H1 (cell line): ENCODE data around the gene NLK. TPM values are rescaled to one million over a fixed set of nuclear protein-coding genes. Genes with fewer than 3 reads are reported as not detected.

Source experiments
- CTCF ChIA-PET: fragments of 300-600 bp; sonication (Branson Sonifier 250); formaldehyde crosslinking; loops from one replicate; lab custom pipeline; 2021; ENCODE audit not compliant: partially characterized antibody; lab: Charles Lee
- POLR2A ChIA-PET: fragments of 300-600 bp; sonication (Branson Sonifier 250); formaldehyde crosslinking; loops from one replicate; lab custom pipeline; 2021; ENCODE audit warnings: inconsistent platforms; ENCODE audit not compliant: partially characterized antibody; lab: Charles Lee
- DNase-seq, 2 experiments: peaks; one replicate each; pipeline versions ENCODE4 v3.0.0 to v3.0.0-alpha.2; 2010 to 2022; ENCODE audit warnings: low spot score in 2 of 2, low read depth in 1 of 2, mixed read lengths in 1 of 2
- FAIRE-seq: peaks from 2 replicates; lab custom pipeline; 2011; peaks lifted over from hg19 to GRCh38; lab: Jason Lieb, UNC
- H2AFZ ChIP-seq: 2 replicates; pipeline ENCODE4 v1.8.1; 2012; ENCODE audit warnings: low read length, inconsistent platforms
- H2AK5ac ChIP-seq: 2 replicates; pipeline ENCODE4 v1.6.1; 2013; ENCODE audit warnings: low read depth, low read length
- H2BK120ac ChIP-seq: replicated peaks from 2 replicates; pipeline ENCODE3; 2013; ENCODE audit warnings: low read depth, low read length, inconsistent platforms
- H2BK12ac ChIP-seq: 2 replicates; pipeline ENCODE4 v1.6.1; 2013; ENCODE audit warnings: low read depth, low read length
- H2BK15ac ChIP-seq: 2 replicates; pipeline ENCODE4 v1.6.1; 2013; ENCODE audit warnings: low read length
- H2BK20ac ChIP-seq: 2 replicates; pipeline ENCODE4 v1.6.1; 2013; ENCODE audit warnings: low read length
- H2BK5ac ChIP-seq: 2 replicates; pipeline ENCODE4 v1.6.1; 2013; ENCODE audit warnings: low read depth, low read length
- H3K14ac ChIP-seq: 2 replicates; pipeline ENCODE4 v1.6.1; 2013; ENCODE audit warnings: inconsistent platforms; ENCODE audit not compliant: insufficient read length
- H3K18ac ChIP-seq: 2 replicates; pipeline ENCODE4 v1.6.1; 2013; ENCODE audit warnings: low read length; ENCODE audit errors: extremely low read depth
- H3K23ac ChIP-seq: 2 replicates; pipeline ENCODE4 v1.6.1; 2013; ENCODE audit warnings: inconsistent platforms; ENCODE audit not compliant: insufficient read length
- H3K23me2 ChIP-seq: 2 replicates; pipeline ENCODE4 v1.6.1; 2013; ENCODE audit warnings: low read depth, low read length
- H3K27ac ChIP-seq: 2 replicates; pipeline ENCODE4 v1.6.1; 2011; ENCODE audit warnings: low read depth, low read length, inconsistent platforms
- H3K27me3 ChIP-seq, 4 experiments: replicated peaks in 1 of 4; 1 replicate in 1 of 4; 2 replicates in 3 of 4; pipeline versions ENCODE4 v1.6.1 to v1.8.1; 2011 to 2013; ENCODE audit warnings: low read length in 3 of 4, mild to moderate bottlenecking in 3 of 4, inconsistent platforms in 2 of 4, mixed read lengths in 2 of 4, moderate library complexity in 1 of 4; ENCODE audit not compliant: control insufficient read depth in 3 of 4, insufficient read depth in 3 of 4; ENCODE audit errors: extremely low read depth in 1 of 4
- H3K36me3 ChIP-seq, 4 experiments: 2 replicates each; pipeline versions ENCODE4 v1.6.1 to v1.8.1; 2011 to 2013; ENCODE audit warnings: mild to moderate bottlenecking in 4 of 4, low read length in 3 of 4, moderate library complexity in 2 of 4, control low read depth in 1 of 4, inconsistent platforms in 1 of 4; ENCODE audit not compliant: insufficient read depth in 4 of 4, control insufficient read depth in 2 of 4
- H3K4ac ChIP-seq: replicated peaks from 2 replicates; pipeline ENCODE3; 2013; ENCODE audit warnings: low read length, low read depth, mixed read lengths, inconsistent platforms; ENCODE audit not compliant: insufficient read length
- H3K4me1 ChIP-seq, 4 experiments: replicated peaks in 1 of 4; 1 replicate in 1 of 4; 2 replicates in 3 of 4; pipeline versions ENCODE4 v1.6.1 to v1.8.1; 2011 to 2013; ENCODE audit warnings: low read length in 3 of 4, inconsistent platforms in 2 of 4, mixed read lengths in 1 of 4; ENCODE audit not compliant: insufficient read depth in 4 of 4, control insufficient read depth in 3 of 4
- H3K4me2 ChIP-seq, 2 experiments: 2 replicates each; pipeline versions ENCODE4 v1.6.1 to v1.8.1; 2011 to 2013; ENCODE audit warnings: low read depth in 2 of 2, low read length in 2 of 2, control low read depth in 1 of 2, inconsistent platforms in 1 of 2, mild to moderate bottlenecking in 1 of 2; ENCODE audit not compliant: insufficient read depth in 1 of 2
- H3K4me3 ChIP-seq, 4 experiments: fragments of 200-600, 300-600 bp in 1 of 4; sonication (generic), shearing (Covaris generic), sonication (Bioruptor Twin) in 1 of 4; 2 replicates each; pipeline versions ENCODE4 v1.5.1 to v1.8.1; 2011 to 2016; ENCODE audit warnings: low read length in 4 of 4, low read depth in 3 of 4, control low read depth in 2 of 4, inconsistent platforms in 2 of 4, mild to moderate bottlenecking in 2 of 4, mixed read lengths in 1 of 4, moderate library complexity in 1 of 4; ENCODE audit not compliant: insufficient read depth in 2 of 4; ENCODE audit errors: extremely low read depth in 1 of 4
- H3K56ac ChIP-seq: replicated peaks from 2 replicates; pipeline ENCODE3; 2013; ENCODE audit warnings: low read depth, mild to moderate bottlenecking, mixed read lengths, low read length, inconsistent platforms; ENCODE audit not compliant: insufficient read length
- H3K79me1 ChIP-seq: 2 replicates; pipeline ENCODE4 v1.6.1; 2013; ENCODE audit warnings: low read depth, low read length, control low read depth
- H3K79me2 ChIP-seq, 2 experiments: 2 replicates each; pipeline versions ENCODE4 v1.6.1 to v1.8.1; 2012 to 2013; ENCODE audit warnings: low read length in 2 of 2, mild to moderate bottlenecking in 2 of 2, inconsistent platforms in 1 of 2; ENCODE audit not compliant: insufficient read depth in 2 of 2, control insufficient read depth in 1 of 2
- H3K9ac ChIP-seq, 4 experiments: replicated peaks in 1 of 4; 1 replicate in 1 of 4; 2 replicates in 3 of 4; pipeline versions ENCODE4 v1.6.1 to v1.8.1; 2011 to 2013; ENCODE audit warnings: low read depth in 3 of 4, low read length in 3 of 4, control low read depth in 2 of 4, mild to moderate bottlenecking in 2 of 4, moderate library complexity in 2 of 4, inconsistent platforms in 1 of 4; ENCODE audit errors: extremely low read depth in 1 of 4
- H3K9me3 ChIP-seq, 2 experiments: 2 replicates each; pipeline versions ENCODE4 v1.6.1 to v1.8.1; 2012 to 2013; ENCODE audit warnings: mild to moderate bottlenecking in 2 of 2, moderate library complexity in 2 of 2, control low read depth in 1 of 2, inconsistent platforms in 1 of 2, low read depth in 1 of 2, low read length in 1 of 2, mixed read lengths in 1 of 2; ENCODE audit not compliant: insufficient read depth in 2 of 2
- H4K20me1 ChIP-seq, 2 experiments: replicated peaks in 1 of 2; 2 replicates each; pipeline versions ENCODE3 to v1.8.1; 2011 to 2013; ENCODE audit warnings: inconsistent platforms in 2 of 2, low read length in 2 of 2, mild to moderate bottlenecking in 1 of 2; ENCODE audit not compliant: insufficient read depth in 2 of 2, control insufficient read depth in 1 of 2
- H4K5ac ChIP-seq: 2 replicates; pipeline ENCODE4 v1.6.1; 2013; ENCODE audit warnings: low read length, low read depth, mixed read lengths, inconsistent platforms; ENCODE audit not compliant: insufficient read length
- H4K8ac ChIP-seq: 2 replicates; pipeline ENCODE4 v1.8.0; 2013; ENCODE audit warnings: mild to moderate bottlenecking, moderate library complexity, low read length, inconsistent platforms; ENCODE audit not compliant: insufficient read depth; ENCODE audit errors: extremely low read depth
- H4K91ac ChIP-seq: replicated peaks from 2 replicates; pipeline ENCODE3; 2013; ENCODE audit warnings: low read length, mixed read lengths, inconsistent platforms; ENCODE audit not compliant: insufficient read length
- CBX8 ChIP-seq: fragments of 300-800, 300-1000 bp; sonication (generic); IDR thresholded peaks from 2 replicates; pipeline ENCODE4 v1.7.1; 2016; ENCODE audit warnings: low read depth, low read length, borderline replicate concordance
- HDAC2 ChIP-seq, 2 experiments: fragments of 300-600 bp in 1 of 2; sonication (generic) in 1 of 2; IDR thresholded peaks; 2 replicates each; pipeline ENCODE4 v1.6.1; 2011 to 2012; ENCODE audit warnings: low read depth in 2 of 2, low read length in 2 of 2, mild to moderate bottlenecking in 2 of 2, moderate library complexity in 2 of 2, borderline replicate concordance in 1 of 2, inconsistent platforms in 1 of 2
- JUND ChIP-seq: IDR thresholded peaks from 2 replicates; pipeline ENCODE4 v1.6.1; 2011; ENCODE audit warnings: mild to moderate bottlenecking, improper control_type of control experiment, low read length
- KDM4A ChIP-seq: IDR thresholded peaks from one replicate; pipeline ENCODE4 v1.7.1; 2012; ENCODE audit warnings: low read depth, mild to moderate bottlenecking, moderate library complexity, low read length, inconsistent platforms; ENCODE audit not compliant: severe bottlenecking
- RAD21 ChIP-seq, 2 experiments: IDR thresholded peaks in 1 of 2; conservative IDR thresholded peaks in 1 of 2; 2 replicates each; pipeline ENCODE4 v1.6.1; 2011; ENCODE audit warnings: low read depth in 2 of 2, low read length in 2 of 2, improper control_type of control experiment in 1 of 2, inconsistent platforms in 1 of 2, mild to moderate bottlenecking in 1 of 2, moderate library complexity in 1 of 2
- YY1 ChIP-seq: IDR thresholded peaks from 2 replicates; pipeline ENCODE4 v1.6.1; 2011; ENCODE audit warnings: low read depth, mild to moderate bottlenecking, low read length
- WGBS, 2 experiments: shearing (Covaris generic) in 1 of 2; methylation state at CpG; one replicate each; pipeline versions ENCODE4 v1.1.6 to v1.1.7; 2013 to 2015; ENCODE audit warnings: low lambda C conversion rate in 2 of 2, mixed read lengths in 2 of 2, inconsistent platforms in 1 of 2, low coverage in 1 of 2, missing lambda C conversion rate in 1 of 2; ENCODE audit not compliant: insufficient replicate concordance in 2 of 2, insufficient coverage in 1 of 2, insufficient read length in 1 of 2; ENCODE audit errors: extremely low coverage in 1 of 2, missing lambda C conversion rate in 1 of 2; 5-methylcytosine and 5-hydroxymethylcytosine counted together
- polyA plus RNA-seq, 7 experiments: library from polyadenylated mRNA; depleted of rRNA in 3 of 7; stranded (reverse) in 5 of 7; unstranded in 2 of 7; fragments of >200 nt in 5 of 7; fragments of 200-250 nt in 2 of 7; gene quantifications; 1 replicate in 5 of 7; 2 replicates in 1 of 7; 4 replicates in 1 of 7; pipeline versions ENCODE4 v1.2.1 to v1.2.3, GENCODE V29; 2011 to 2013; ENCODE audit warnings: missing spikeins in 2 of 7, mixed read lengths in 2 of 7
- total RNA-seq: library from RNA; stranded (reverse); fragmentation: NEBNext Ultra II Directional; extraction: Animal tissue kit (Norgen Biotek cat#: 25700); gene quantifications from 2 replicates; pipeline ENCODE4 v1.2.1, GENCODE V29; 2021

Gene NLK
- total and polyA plus RNA-seq, 2 of the 8 experiments (the other 6 are each of a cell fraction or from before 2014, with no cell fraction given), result 30.8 to 49.9 TPM

GRCh38 chr17:28141773-28142172, 99.3 kb downstream of the NLK start:
- Histone ChIP-seq H2AK5ac (no peak overlapping the region), H4K20me1 (no peaks in the 10 kb centered on the region), H3K23ac (no peak overlapping the region), H3K18ac (no peak overlapping the region), H3K56ac (no peak overlapping the region), H3K79me2 (no peaks in the 10 kb centered on the region), H4K91ac (no peak overlapping the region), H3K79me1 (no peaks in the 10 kb centered on the region), H3K36me3 (0 out of 8 replicates have a peak, but pooled peaks cover 0 to 4% (median 0%) of the 10 kb centered on the region in 4 experiments), H3K4me1 (no peaks in the 10 kb centered on the region), H3K9me3 (no peaks in the 10 kb centered on the region), H3K4ac (no peak overlapping the region), H2BK12ac (no peak overlapping the region), H3K23me2 (no peaks in the 10 kb centered on the region), H3K4me3 (no peak overlapping the region), H2AFZ (no peak overlapping the region), H2BK120ac (no peak overlapping the region), H3K27me3 (no peaks in the 10 kb centered on the region), H3K4me2 (no peak overlapping the region), H4K5ac (no peak overlapping the region), H2BK20ac (no peak overlapping the region), H3K14ac (no peak overlapping the region), H3K27ac (no peak overlapping the region), H3K9ac (no peak overlapping the region), H2BK5ac (no peak overlapping the region), H2BK15ac (no peak overlapping the region), H4K8ac (no peak overlapping the region)
- FAIRE-seq, result no peak
- TF ChIP-seq JUND, result no peak
- TF ChIP-seq HDAC2 (IDR thresholded peaks at IDR 0.05; ENCODE audit: borderline replicate concordance in 1 of 2, low read depth in 2 of 2, low read length in 2 of 2), result no peak
- no peak for TF ChIP-seq KDM4A
- TF ChIP-seq RAD21 (IDR thresholded peaks at IDR 0.05 in 1 of 2, conservative IDR thresholded peaks at IDR 0.05 in 1 of 2; ENCODE audit: low read depth in 2 of 2, low read length in 2 of 2), result no peak
- no peak for TF ChIP-seq CBX8
- TF ChIP-seq YY1, result no peak
- CTCF ChIA-PET, result interaction anchor here (0.7 to 0.8 kb wide), 2 partner anchors 9 to 16 kb away, joined by 3 read pairs; no protein-coding TSS in a partner anchor
- POLR2A ChIA-PET, result no interaction called here
- 90% methylated on average over 1 of the region's 1 CpG; no CpG with 5 or more reads in 1 of the 2 experiments for WGBS, 2 experiments
- DNase-seq, result no peak
